BE2C (cell line): ENCODE data around the gene DAB2IP.
A peak's percentile ranks its signal among the peaks of the same experiment; 100 is the strongest.

Experiments used
- DNase-seq: peaks from one replicate; pipeline ENCODE4 v3.0.0-alpha.2; 2020
- H3K27me3 ChIP-seq: fragments of 250-450 bp; sonication (Bioruptor Pico); 2 replicates; pipeline ENCODE4 v1.5.1; 2020; ENCODE audit warnings: mild to moderate bottlenecking
- H3K36me3 ChIP-seq: fragments of 250-450 bp; sonication (Bioruptor Pico); 2 replicates; pipeline ENCODE4 v1.5.1; 2020; ENCODE audit warnings: mild to moderate bottlenecking
- H3K4me1 ChIP-seq: fragments of 250-450 bp; sonication (Bioruptor Pico); 2 replicates; pipeline ENCODE4 v1.5.1; 2020
- H3K4me3 ChIP-seq: 2 replicates; pipeline ENCODE4 v1.5.1; 2011; ENCODE audit warnings: low read depth, low read length
- H3K9me3 ChIP-seq: fragments of 250-450 bp; sonication (Bioruptor Pico); 2 replicates; pipeline ENCODE4 v1.5.1; 2020
- TF ChIP-seq, protein P1 (sequence below): IDR thresholded peaks from 2 replicates; pipeline ENCODE4 v1.5.1; 2012; ENCODE audit warnings: mild to moderate bottlenecking, low read depth, low read length

Gene DAB2IP

DNA sequence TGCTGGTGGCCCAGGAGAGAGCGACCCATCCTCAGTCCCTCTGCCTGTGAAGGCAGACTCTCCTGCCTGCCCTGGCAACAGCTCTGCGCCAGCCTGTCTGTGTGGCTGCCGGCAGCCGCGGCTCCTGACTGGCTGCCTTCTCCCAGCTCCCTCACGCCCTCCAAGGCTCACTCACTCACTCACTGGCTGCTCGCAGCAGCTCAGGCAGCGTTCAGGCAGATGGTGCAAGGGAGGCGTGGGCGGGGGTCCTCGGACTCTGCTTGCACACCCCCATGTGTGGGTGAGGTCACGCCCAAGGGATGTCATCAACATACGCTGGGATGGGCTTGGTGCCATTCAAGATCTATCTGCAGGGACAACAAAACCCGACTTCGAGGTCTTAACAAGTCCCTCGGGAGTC is 66.7 kb downstream of the DAB2IP start:
- Histone ChIP-seq H3K4me3 (peak overlapping the region; percentile 19), H3K27me3 (no peaks in the 10 kb centered on the region), H3K4me1 (peaks cover 16% of the 10 kb centered on the region), H3K9me3 (no peaks in the 10 kb centered on the region), H3K36me3 (no peaks in the 10 kb centered on the region)
- peak; percentile 89 for DNase-seq
- TF ChIP-seq, protein P1, sequence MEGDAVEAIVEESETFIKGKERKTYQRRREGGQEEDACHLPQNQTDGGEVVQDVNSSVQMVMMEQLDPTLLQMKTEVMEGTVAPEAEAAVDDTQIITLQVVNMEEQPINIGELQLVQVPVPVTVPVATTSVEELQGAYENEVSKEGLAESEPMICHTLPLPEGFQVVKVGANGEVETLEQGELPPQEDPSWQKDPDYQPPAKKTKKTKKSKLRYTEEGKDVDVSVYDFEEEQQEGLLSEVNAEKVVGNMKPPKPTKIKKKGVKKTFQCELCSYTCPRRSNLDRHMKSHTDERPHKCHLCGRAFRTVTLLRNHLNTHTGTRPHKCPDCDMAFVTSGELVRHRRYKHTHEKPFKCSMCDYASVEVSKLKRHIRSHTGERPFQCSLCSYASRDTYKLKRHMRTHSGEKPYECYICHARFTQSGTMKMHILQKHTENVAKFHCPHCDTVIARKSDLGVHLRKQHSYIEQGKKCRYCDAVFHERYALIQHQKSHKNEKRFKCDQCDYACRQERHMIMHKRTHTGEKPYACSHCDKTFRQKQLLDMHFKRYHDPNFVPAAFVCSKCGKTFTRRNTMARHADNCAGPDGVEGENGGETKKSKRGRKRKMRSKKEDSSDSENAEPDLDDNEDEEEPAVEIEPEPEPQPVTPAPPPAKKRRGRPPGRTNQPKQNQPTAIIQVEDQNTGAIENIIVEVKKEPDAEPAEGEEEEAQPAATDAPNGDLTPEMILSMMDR: no peak

DNA sequence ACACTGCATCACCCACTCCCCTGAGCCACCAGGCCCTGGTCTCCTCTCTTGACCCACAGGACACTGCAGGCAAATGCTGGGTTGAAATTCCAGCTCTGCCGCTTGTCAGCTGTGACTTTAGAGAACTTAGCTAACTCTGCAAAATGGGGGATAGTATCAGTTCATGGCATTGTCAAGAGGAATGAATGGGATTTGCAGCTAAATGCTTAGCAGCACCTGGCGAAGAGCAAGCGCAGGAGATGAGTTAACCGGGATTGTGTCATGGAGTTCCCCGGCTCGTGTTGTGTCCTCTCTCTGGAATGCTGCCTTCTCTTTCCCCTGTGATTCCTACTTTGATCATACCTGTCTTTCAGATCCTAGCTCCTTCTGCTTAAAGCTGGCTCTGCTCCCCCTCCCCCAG is 67.1 kb downstream of the DAB2IP start:
- DNase-seq: no peak
- TF ChIP-seq, protein P1: no peak
- Histone ChIP-seq H3K27me3 (no peaks in the 10 kb centered on the region), H3K9me3 (no peaks in the 10 kb centered on the region), H3K36me3 (no peaks in the 10 kb centered on the region), H3K4me3 (peak overlapping the region; percentile 12), H3K4me1 (peaks cover 18% of the 10 kb centered on the region)

DNA sequence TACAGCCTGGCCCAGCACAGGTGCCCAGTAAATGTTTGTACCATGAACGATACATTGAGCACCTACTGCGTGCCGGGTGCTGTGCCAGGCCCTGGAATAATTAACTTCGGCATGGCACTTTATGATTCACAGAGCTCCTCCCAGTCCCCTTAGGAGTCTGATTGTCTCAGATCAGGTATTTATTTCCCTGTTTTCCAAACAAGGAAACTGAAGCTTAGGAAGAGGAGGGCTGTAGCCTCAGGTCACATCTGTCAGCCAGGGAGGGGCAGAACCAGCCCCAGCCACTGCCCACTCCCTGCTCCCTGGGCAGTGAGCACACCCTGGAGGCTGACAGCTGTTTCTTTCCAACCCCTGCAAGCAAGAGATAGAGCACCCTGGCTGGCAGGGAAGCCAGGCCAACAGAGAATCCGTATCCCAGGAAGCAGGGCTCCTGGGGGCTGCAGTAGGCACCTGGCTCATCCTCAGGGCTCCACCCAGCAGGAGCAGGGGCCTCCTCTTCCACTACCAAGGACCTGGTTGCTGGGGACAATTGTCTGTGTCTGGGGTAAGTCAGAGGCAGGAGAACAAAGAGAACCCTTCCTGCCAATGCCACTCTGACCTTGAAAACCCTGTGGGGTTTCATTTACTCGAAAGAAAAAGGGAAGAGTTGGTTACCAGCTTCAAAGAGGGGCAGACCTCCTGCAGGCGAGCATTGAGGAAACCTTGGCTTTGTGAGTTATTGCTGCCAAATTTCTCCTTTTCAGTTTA is 69.0 kb downstream of the DAB2IP start:
- no peaks in the 10 kb centered on the region for H3K36me3 ChIP-seq
- no peak for DNase-seq
- no peaks in the 10 kb centered on the region for H3K9me3 ChIP-seq
- no peak overlapping the region for H3K4me3 ChIP-seq
- peaks cover 28% of the 10 kb centered on the region for H3K4me1 ChIP-seq
- no peaks in the 10 kb centered on the region for H3K27me3 ChIP-seq
- TF ChIP-seq, protein P1: peak; percentile 21; the same call in 1 of the 2 replicates

DNA sequence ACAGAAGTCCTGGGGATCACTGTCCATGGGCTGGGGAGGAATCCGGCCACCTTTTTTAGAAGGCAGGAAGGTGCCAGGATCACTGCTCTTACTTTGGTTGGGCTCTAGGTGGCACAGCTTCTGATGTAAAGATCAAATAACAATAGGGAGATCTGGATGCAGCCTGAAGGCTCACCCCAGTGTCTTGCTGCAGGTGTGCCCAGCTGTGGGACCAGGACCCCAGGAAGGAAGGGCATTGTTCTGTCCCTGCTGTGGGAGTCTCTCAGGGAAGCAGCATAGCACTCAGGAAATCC is 69.6 kb downstream of the DAB2IP start:
- no peak overlapping the region for H3K4me3 ChIP-seq
- no peak for DNase-seq
- H3K27me3 ChIP-seq: no peaks in the 10 kb centered on the region
- H3K4me1 ChIP-seq: peaks cover 29% of the 10 kb centered on the region
- H3K9me3 ChIP-seq: no peaks in the 10 kb centered on the region
- TF ChIP-seq, protein P1: no peak
- no peaks in the 10 kb centered on the region for H3K36me3 ChIP-seq

DNA sequence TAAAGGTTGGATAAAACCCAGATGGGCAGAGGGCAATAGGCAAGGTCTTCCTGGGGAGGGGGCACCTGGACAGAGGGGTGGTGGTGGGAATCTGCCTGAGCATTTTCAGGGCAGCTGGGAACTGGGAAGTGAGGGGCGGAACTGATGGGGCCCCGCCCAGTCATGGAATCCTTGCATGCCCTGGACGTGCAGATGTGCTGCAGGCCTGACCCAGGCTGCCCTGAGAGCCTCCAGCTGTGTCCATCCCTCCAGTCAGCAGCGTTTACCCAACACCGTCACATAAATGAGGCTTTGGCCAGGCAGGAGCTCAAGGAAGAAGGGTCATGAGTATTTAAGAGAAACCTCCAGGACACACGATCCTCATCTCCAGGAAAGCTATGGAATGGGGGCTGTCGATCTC is 70.3 kb downstream of the DAB2IP start:
- no peak for DNase-seq

More for the DNA sequence above, 70.3 kb downstream of the DAB2IP start:
- H3K4me1 ChIP-seq: peaks cover 29% of the 10 kb centered on the region
- H3K36me3 ChIP-seq: no peaks in the 10 kb centered on the region
- H3K27me3 ChIP-seq: no peaks in the 10 kb centered on the region
- TF ChIP-seq, protein P1: no peak
- no peaks in the 10 kb centered on the region for H3K9me3 ChIP-seq
- H3K4me3 ChIP-seq: no peak overlapping the region
